Duodenal mucosa (tissue), 2 donors: ENCODE results near the gene HMGN3.
"Not testable (repeated sequence)": the region's sequence is repeated elsewhere in the genome, so short reads cannot be mapped to it uniquely, and the experiment has no call there.

Experiments
- H3K27ac ChIP-seq: one replicate; pipeline ENCODE4 v1.7.0; 2013; ENCODE audit warnings: low read depth, low read length
- H3K27me3 ChIP-seq, 2 donors: one replicate each; pipeline ENCODE4 v1.7.0; 2013; ENCODE audit warnings: low read length in 2 of 2, control low read depth in 1 of 2; ENCODE audit not compliant: insufficient read depth in 2 of 2, control insufficient read depth in 1 of 2
- H3K36me3 ChIP-seq, 2 donors: one replicate each; pipeline ENCODE4 v1.7.0; 2013; ENCODE audit warnings: low read length in 2 of 2, control low read depth in 1 of 2; ENCODE audit not compliant: insufficient read depth in 2 of 2, control insufficient read depth in 1 of 2
- H3K4me1 ChIP-seq, 2 donors: one replicate each; pipeline ENCODE4 v1.7.0; 2013; ENCODE audit warnings: low read length in 2 of 2, control low read depth in 1 of 2; ENCODE audit not compliant: insufficient read depth in 2 of 2, control insufficient read depth in 1 of 2
- H3K4me3 ChIP-seq, 2 donors: one replicate each; pipeline ENCODE4 v1.7.0; 2013; ENCODE audit warnings: low read length in 2 of 2, low read depth in 1 of 2
- H3K9ac ChIP-seq, 2 donors: one replicate each; pipeline ENCODE4 v1.7.0; 2013; ENCODE audit warnings: low read length in 2 of 2, low read depth in 1 of 2
- H3K9me3 ChIP-seq, 2 donors: one replicate each; pipeline ENCODE4 v1.7.0; 2013; ENCODE audit warnings: low read length in 2 of 2, control low read depth in 1 of 2; ENCODE audit not compliant: control insufficient read depth in 1 of 2

The HMGN3 gene

GRCh38 chr6:79256770-79257169, 22.3 kb upstream of the HMGN3 start:
- H3K4me3 ChIP-seq, H3K9ac ChIP-seq, H3K27me3 ChIP-seq, H3K36me3 ChIP-seq, H3K4me1 ChIP-seq, H3K9me3 ChIP-seq, H3K27ac ChIP-seq: not testable (repeated sequence)

- H3K4me3 ChIP-seq, H3K9ac ChIP-seq, H3K9me3 ChIP-seq, H3K27ac ChIP-seq, H3K4me1 ChIP-seq, H3K27me3 ChIP-seq, H3K36me3 ChIP-seq: not testable (repeated sequence)
These were observed 20.6 kb upstream of the HMGN3 start for GRCh38 chr6:79255086-79255485.

GRCh38 chr6:79250559-79250958, 16.1 kb upstream of the HMGN3 start:
- Histone ChIP-seq H3K36me3 (no peaks in the 10 kb centered on the region), H3K4me3 (no peak overlapping the region), H3K4me1 (no peaks in the 10 kb centered on the region), H3K9me3 (no peaks in the 10 kb centered on the region), H3K9ac (no peak overlapping the region), H3K27ac (no peak overlapping the region), H3K27me3 (no peaks in the 10 kb centered on the region)

- no peaks in the 10 kb centered on the region for H3K27me3 ChIP-seq
- H3K4me1 ChIP-seq: no peaks in the 10 kb centered on the region
- no peak overlapping the region for H3K4me3 ChIP-seq
- H3K9me3 ChIP-seq: no peaks in the 10 kb centered on the region
- no peak overlapping the region for H3K27ac ChIP-seq
- H3K9ac ChIP-seq: no peak overlapping the region
- no peaks in the 10 kb centered on the region for H3K36me3 ChIP-seq
These were observed 15.6 kb upstream of the HMGN3 start for GRCh38 chr6:79250107-79250514.

- Histone ChIP-seq H3K36me3 (no peaks in the 10 kb centered on the region), H3K9ac (no peak overlapping the region), H3K4me3 (no peak overlapping the region), H3K27ac (no peak overlapping the region), H3K9me3 (no peaks in the 10 kb centered on the region), H3K27me3 (no peaks in the 10 kb centered on the region), H3K4me1 (no peaks in the 10 kb centered on the region)
These were observed 14.7 kb upstream of the HMGN3 start for GRCh38 chr6:79249136-79249535.

GRCh38 chr6:79246891-79247290, 12.4 kb upstream of the HMGN3 start:
- Histone ChIP-seq H3K4me3 (no peak overlapping the region), H3K36me3 (no peaks in the 10 kb centered on the region), H3K9ac (no peak overlapping the region), H3K27me3 (no peaks in the 10 kb centered on the region), H3K4me1 (no peaks in the 10 kb centered on the region), H3K27ac (no peak overlapping the region), H3K9me3 (no peaks in the 10 kb centered on the region)

- H3K9ac ChIP-seq: no peak overlapping the region
- H3K27ac ChIP-seq: no peak overlapping the region
- H3K27me3 ChIP-seq: no peaks in the 10 kb centered on the region
- no peaks in the 10 kb centered on the region for H3K9me3 ChIP-seq
- H3K4me3 ChIP-seq: no peak overlapping the region
- no peaks in the 10 kb centered on the region for H3K36me3 ChIP-seq
- peaks cover 3 to 11% of the 10 kb centered on the region in 2 donors for H3K4me1 ChIP-seq
These were observed 6.7 kb upstream of the HMGN3 start for GRCh38 chr6:79241228-79241627.

- Histone ChIP-seq H3K27me3 (no peaks in the 10 kb centered on the region), H3K9ac (no peak overlapping the region), H3K27ac (no peak overlapping the region), H3K9me3 (no peaks in the 10 kb centered on the region), H3K4me1 (peaks cover 3 to 11% of the 10 kb centered on the region in 2 donors), H3K36me3 (no peaks in the 10 kb centered on the region), H3K4me3 (no peak overlapping the region)
These were observed 6.0 kb upstream of the HMGN3 start for GRCh38 chr6:79240509-79240908.

GRCh38 chr6:79239536-79240168, 5.2 kb upstream of the HMGN3 start:
- no peak overlapping the region for H3K4me3 ChIP-seq
- H3K27me3 ChIP-seq: no peaks in the 10 kb centered on the region
- H3K36me3 ChIP-seq: no peaks in the 10 kb centered on the region

GRCh38 chr6:79238919-79239318, 4.4 kb upstream of the HMGN3 start:
- H3K27ac ChIP-seq: no peak overlapping the region
- H3K9ac ChIP-seq: no peak overlapping the region
- H3K4me1 ChIP-seq: peaks cover 3 to 11% of the 10 kb centered on the region in 2 donors
- no peak overlapping the region for H3K4me3 ChIP-seq
- no peaks in the 10 kb centered on the region for H3K27me3 ChIP-seq
- no peaks in the 10 kb centered on the region for H3K36me3 ChIP-seq
- no peaks in the 10 kb centered on the region for H3K9me3 ChIP-seq

More at GRCh38 chr6:79239536-79240168, 5.2 kb upstream of the HMGN3 start:
- no peak overlapping the region for H3K9ac ChIP-seq
- H3K9me3 ChIP-seq: no peaks in the 10 kb centered on the region
- peaks cover 3 to 11% of the 10 kb centered on the region in 2 donors for H3K4me1 ChIP-seq
- H3K27ac ChIP-seq: no peak overlapping the region

- Histone ChIP-seq H3K27ac (no peak overlapping the region), H3K4me3 (no peak overlapping the region), H3K36me3 (no peaks in the 10 kb centered on the region), H3K27me3 (no peaks in the 10 kb centered on the region), H3K4me1 (peaks cover 14 to 16% of the 10 kb centered on the region in 2 donors), H3K9ac (no peak overlapping the region), H3K9me3 (no peaks in the 10 kb centered on the region)
These were observed 2.2 kb upstream of the HMGN3 start for GRCh38 chr6:79236711-79237110.
